Choroid plexus epithelial cell (primary cell): ENCODE measurements around the gene NASP.

Source experiments
- DNase-seq: peaks from one replicate; pipeline ENCODE4 v3.0.0-alpha.2; 2010; ENCODE audit warnings: low read depth
- H3K4me3 ChIP-seq: 2 replicates; pipeline ENCODE4 v1.5.1; 2011; ENCODE audit warnings: low read depth, mild to moderate bottlenecking, control low read depth, low read length, moderate library complexity
- CTCF ChIP-seq: conservative IDR thresholded peaks from 2 replicates; pipeline ENCODE4 v1.5.1; 2011; ENCODE audit warnings: low read depth, mild to moderate bottlenecking, control low read depth, inconsistent platforms, low read length, moderate library complexity

The NASP gene

GRCh38 chr1:45544530-45544929, 39.3 kb upstream of the NASP start:
- no peak for TF ChIP-seq CTCF
- no peak for DNase-seq
- no peak overlapping the region for H3K4me3 ChIP-seq

- H3K4me3 ChIP-seq = no peak overlapping the region
- DNase-seq = no peak
- TF ChIP-seq CTCF = no peak
Observed at GRCh38 chr1:45545019-45545493, 38.8 kb upstream of the NASP start.

GRCh38 chr1:45545553-45546310, 38.1 kb upstream of the NASP start:
- H3K4me3 ChIP-seq = no peak overlapping the region
- no peak for DNase-seq
- no peak for TF ChIP-seq CTCF

GRCh38 chr1:45550401-45551351, 33.2 kb upstream of the NASP start, which contains the start of gene AKR1A1:
Gene AKR1A1 (plus strand): TSS chr1:45550826. CDS start chr1:45561795, 10,969 bp downstream.
- no peak for TF ChIP-seq CTCF
- DNase-seq = peak; percentile 86
- H3K4me3 ChIP-seq = peak within 1 kb of the TSS; percentile 93

GRCh38 chr1:45551684-45552083, 32.2 kb upstream of the NASP start:
- no peak for TF ChIP-seq CTCF
- H3K4me3 ChIP-seq = peak overlapping the region; percentile 93
- no peak for DNase-seq

- peak; percentile 27 for DNase-seq
- H3K4me3 ChIP-seq = no peak overlapping the region
- TF ChIP-seq CTCF = no peak
Observed at GRCh38 chr1:45552331-45552730, 31.5 kb upstream of the NASP start.
